Transverse colon (tissue), 4 donors: Measurements from ENCODE around the gene PTPRG.

Experiments
- EP300 ChIP-seq: sonication (generic); formaldehyde crosslinking; IDR thresholded peaks from one replicate; pipeline ENCODE4 v1.6.1; 2017; ENCODE audit warnings: antibody characterized with exemption, low read depth
- POLR2A ChIP-seq: fragments of 450-650 bp; IDR thresholded peaks from one replicate; pipeline ENCODE4 v1.6.1; 2016; ENCODE audit warnings: antibody characterized with exemption, mild to moderate bottlenecking, moderate library complexity
- POLR2AphosphoS5 ChIP-seq, 3 donors: sonication (generic); formaldehyde crosslinking; IDR thresholded peaks; one replicate each; pipeline ENCODE4 v1.6.1; 2016; ENCODE audit warnings: antibody characterized with exemption in 3 of 3
- TF ChIP-seq, protein P1 (sequence below), 5 experiments: fragments of 200-600 bp in 3 of 5; fragments of 450-650 bp in 2 of 5; sonication (generic) in 3 of 5; IDR thresholded peaks; 1 replicate in 2 of 5; 2 replicates in 3 of 5; pipeline ENCODE4 v1.5.1; 2016 to 2017; ENCODE audit warnings: antibody characterized with exemption in 5 of 5, inconsistent platforms in 3 of 5, mild to moderate bottlenecking in 2 of 5, moderate library complexity in 1 of 5

DNA sequence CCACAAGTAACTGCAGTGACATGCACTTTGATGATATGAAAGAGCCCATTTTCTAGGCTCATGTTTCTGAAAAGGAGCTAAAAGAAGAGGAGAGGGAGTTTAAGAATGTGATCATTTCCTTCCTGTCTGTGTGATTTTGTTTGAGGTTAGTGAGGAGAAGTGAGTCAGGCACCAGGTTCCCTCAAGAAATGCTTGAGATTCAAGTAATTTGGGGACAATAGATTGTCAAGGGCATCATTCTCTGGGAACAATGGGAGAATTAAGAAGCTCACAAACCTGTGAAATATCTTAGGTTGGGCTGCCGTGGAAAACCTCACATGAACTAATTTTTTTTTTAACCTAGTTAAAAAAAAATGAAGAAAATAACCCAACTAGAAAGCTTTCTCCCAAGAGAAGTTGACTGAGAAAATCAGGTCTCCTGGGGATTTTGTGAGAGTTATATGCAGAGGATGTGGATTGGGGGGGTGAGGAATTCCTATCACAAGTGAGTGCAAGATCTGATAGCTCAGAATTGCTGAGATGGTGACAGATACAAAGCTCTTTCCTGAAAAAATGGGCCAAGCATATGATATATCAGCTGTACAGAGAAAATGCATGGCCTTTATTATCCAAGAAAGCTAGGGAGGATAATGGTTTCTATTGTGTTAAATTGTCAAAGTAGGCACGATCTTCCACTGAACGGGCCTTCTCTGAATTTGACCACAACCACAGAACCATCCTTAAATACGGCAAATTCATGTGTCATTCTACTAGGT is 608.7 kb downstream of the PTPRG start:
- TF ChIP-seq, protein P1, sequence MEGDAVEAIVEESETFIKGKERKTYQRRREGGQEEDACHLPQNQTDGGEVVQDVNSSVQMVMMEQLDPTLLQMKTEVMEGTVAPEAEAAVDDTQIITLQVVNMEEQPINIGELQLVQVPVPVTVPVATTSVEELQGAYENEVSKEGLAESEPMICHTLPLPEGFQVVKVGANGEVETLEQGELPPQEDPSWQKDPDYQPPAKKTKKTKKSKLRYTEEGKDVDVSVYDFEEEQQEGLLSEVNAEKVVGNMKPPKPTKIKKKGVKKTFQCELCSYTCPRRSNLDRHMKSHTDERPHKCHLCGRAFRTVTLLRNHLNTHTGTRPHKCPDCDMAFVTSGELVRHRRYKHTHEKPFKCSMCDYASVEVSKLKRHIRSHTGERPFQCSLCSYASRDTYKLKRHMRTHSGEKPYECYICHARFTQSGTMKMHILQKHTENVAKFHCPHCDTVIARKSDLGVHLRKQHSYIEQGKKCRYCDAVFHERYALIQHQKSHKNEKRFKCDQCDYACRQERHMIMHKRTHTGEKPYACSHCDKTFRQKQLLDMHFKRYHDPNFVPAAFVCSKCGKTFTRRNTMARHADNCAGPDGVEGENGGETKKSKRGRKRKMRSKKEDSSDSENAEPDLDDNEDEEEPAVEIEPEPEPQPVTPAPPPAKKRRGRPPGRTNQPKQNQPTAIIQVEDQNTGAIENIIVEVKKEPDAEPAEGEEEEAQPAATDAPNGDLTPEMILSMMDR (IDR thresholded peaks at IDR 0.05): no peak
- TF ChIP-seq POLR2A (no peak), POLR2AphosphoS5 (IDR thresholded peaks at IDR 0.05) (no peak), EP300 (no peak)
